Hepatocyte (in vitro differentiated cells): ENCODE data around the gene DLEC1. TPM values are rescaled to one million over a fixed set of nuclear protein-coding genes. Genes with fewer than 3 reads are reported as not detected.

Experiments
- DNase-seq: peaks from one replicate; pipeline ENCODE4 v3.0.0-alpha.2; 2016; ENCODE audit warnings: low spot score
- H2AFZ ChIP-seq: fragments of 200-600 bp; sonication (generic); 2 replicates; pipeline ENCODE4 v1.6.0; 2016; ENCODE audit warnings: antibody characterized with exemption, mild to moderate bottlenecking
- H3K27ac ChIP-seq: fragments of 200-600 bp; sonication (generic); 2 replicates; pipeline ENCODE4 v1.5.1; 2016; ENCODE audit warnings: mild to moderate bottlenecking
- H3K27me3 ChIP-seq: fragments of 200-600 bp; sonication (generic); 2 replicates; pipeline ENCODE4 v1.6.1; 2016
- H3K36me3 ChIP-seq: fragments of 200-600 bp; sonication (generic); replicated peaks from 2 replicates; pipeline ENCODE4 v1.5.1; 2016; ENCODE audit warnings: low read depth; ENCODE audit not compliant: insufficient read depth
- H3K4me1 ChIP-seq: fragments of 200-600 bp; sonication (generic); 2 replicates; pipeline ENCODE4 v1.5.1; 2016; ENCODE audit warnings: mild to moderate bottlenecking, moderate library complexity; ENCODE audit not compliant: insufficient read depth
- H3K4me2 ChIP-seq: fragments of 200-600 bp; sonication (generic); 2 replicates; pipeline ENCODE4 v1.6.0; 2016
- H3K4me3 ChIP-seq: fragments of 200-600 bp; sonication (generic); 2 replicates; pipeline ENCODE4 v1.5.1; 2016; ENCODE audit warnings: mild to moderate bottlenecking
- H3K79me2 ChIP-seq: fragments of 200-600 bp; sonication (generic); 2 replicates; pipeline ENCODE4 v1.6.0; 2017; ENCODE audit warnings: mild to moderate bottlenecking
- H3K9me2 ChIP-seq: fragments of 200-600 bp; sonication (generic); replicated peaks from 2 replicates; pipeline ENCODE4 v1.6.0; 2017; ENCODE audit warnings: mild to moderate bottlenecking; ENCODE audit not compliant: insufficient read depth
- H3K9me3 ChIP-seq: fragments of 200-600 bp; sonication (generic); 2 replicates; pipeline ENCODE4 v1.5.1; 2016; ENCODE audit warnings: low read depth, mild to moderate bottlenecking
- H4K20me1 ChIP-seq: fragments of 200-600 bp; sonication (generic); 2 replicates; pipeline ENCODE4 v1.6.0; 2016; ENCODE audit warnings: mild to moderate bottlenecking; ENCODE audit not compliant: insufficient read depth, poor library complexity, severe bottlenecking
- EZH2 ChIP-seq: fragments of 200-600 bp; sonication (generic); IDR thresholded peaks from 2 replicates; pipeline ENCODE4 v1.6.1; 2016; ENCODE audit warnings: antibody characterized with exemption, mild to moderate bottlenecking, borderline replicate concordance
- EZH2phosphoT487 ChIP-seq: fragments of 200-600 bp; sonication (generic); IDR thresholded peaks from one replicate; pipeline ENCODE4 v1.6.1; 2018; ENCODE audit warnings: antibody characterized with exemption, mild to moderate bottlenecking, low read depth, moderate library complexity; ENCODE audit not compliant: unreplicated experiment, severe bottlenecking
- WGBS: methylation state at CpG from one replicate; pipeline ENCODE4 v1.1.6; 2016; ENCODE audit warnings: low lambda C conversion rate; ENCODE audit errors: missing lambda C conversion rate; 5-methylcytosine and 5-hydroxymethylcytosine counted together
- polyA plus RNA-seq: library from polyadenylated mRNA; unstranded; fragments of >200 nt; fragmentation: Nextera tagmentation; extraction: Ambion mirVana; gene quantifications from 2 replicates; pipeline ENCODE4 v1.2.1, GENCODE V29; 2016
- total RNA-seq: library from RNA; depleted of rRNA; stranded (reverse); fragments of >200 nt; gene quantifications from 2 replicates; pipeline ENCODE4 v1.2.3, GENCODE V29; 2014
- TF ChIP-seq, protein P1 (sequence below): fragments of 200-600 bp; sonication (generic); IDR thresholded peaks from 2 replicates; pipeline ENCODE4 v1.5.1; 2016; ENCODE audit warnings: antibody characterized with exemption, mild to moderate bottlenecking; ENCODE audit not compliant: poor library complexity

The DLEC1 gene
- total and polyA plus RNA-seq, 2 experiments from 2014 or later, result 0.23 to 1.5 TPM

DNA sequence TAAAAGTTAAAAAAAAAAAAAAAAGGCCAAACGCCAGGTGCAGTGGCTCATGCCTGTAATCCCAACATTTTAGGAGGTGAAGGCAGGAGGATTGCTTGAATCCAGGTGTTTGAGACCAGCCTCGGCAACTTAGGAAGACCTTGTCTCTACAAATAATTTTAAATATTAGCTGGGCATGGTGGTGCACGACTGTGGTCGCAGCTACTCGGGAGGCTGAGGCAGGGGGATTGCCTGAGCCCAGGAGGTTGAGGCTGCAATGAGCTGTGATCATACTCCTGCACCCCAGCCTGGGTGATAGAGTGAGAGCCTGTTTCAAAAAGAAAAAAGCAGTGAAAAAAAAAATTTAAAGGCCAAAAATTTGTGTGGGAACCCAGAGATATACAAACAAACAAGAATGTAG, 2.7 kb upstream of the DLEC1 start:
- DNase-seq, result no peak
- Histone ChIP-seq H3K27me3 (peaks cover 4% of the 10 kb centered on the region), H3K9me3 (no peaks in the 10 kb centered on the region), H3K4me3 (no peak overlapping the region), H3K36me3 (no peaks in the 10 kb centered on the region), H3K27ac (no peak overlapping the region), H3K4me2 (no peak overlapping the region), H3K4me1 (peaks cover 9% of the 10 kb centered on the region), H3K9me2 (no peaks in the 10 kb centered on the region), H2AFZ (no peak overlapping the region), H4K20me1 (no peaks in the 10 kb centered on the region), H3K79me2 (no peaks in the 10 kb centered on the region)
- no peak for TF ChIP-seq EZH2phosphoT487
- no peak for TF ChIP-seq EZH2
- TF ChIP-seq, protein P1, sequence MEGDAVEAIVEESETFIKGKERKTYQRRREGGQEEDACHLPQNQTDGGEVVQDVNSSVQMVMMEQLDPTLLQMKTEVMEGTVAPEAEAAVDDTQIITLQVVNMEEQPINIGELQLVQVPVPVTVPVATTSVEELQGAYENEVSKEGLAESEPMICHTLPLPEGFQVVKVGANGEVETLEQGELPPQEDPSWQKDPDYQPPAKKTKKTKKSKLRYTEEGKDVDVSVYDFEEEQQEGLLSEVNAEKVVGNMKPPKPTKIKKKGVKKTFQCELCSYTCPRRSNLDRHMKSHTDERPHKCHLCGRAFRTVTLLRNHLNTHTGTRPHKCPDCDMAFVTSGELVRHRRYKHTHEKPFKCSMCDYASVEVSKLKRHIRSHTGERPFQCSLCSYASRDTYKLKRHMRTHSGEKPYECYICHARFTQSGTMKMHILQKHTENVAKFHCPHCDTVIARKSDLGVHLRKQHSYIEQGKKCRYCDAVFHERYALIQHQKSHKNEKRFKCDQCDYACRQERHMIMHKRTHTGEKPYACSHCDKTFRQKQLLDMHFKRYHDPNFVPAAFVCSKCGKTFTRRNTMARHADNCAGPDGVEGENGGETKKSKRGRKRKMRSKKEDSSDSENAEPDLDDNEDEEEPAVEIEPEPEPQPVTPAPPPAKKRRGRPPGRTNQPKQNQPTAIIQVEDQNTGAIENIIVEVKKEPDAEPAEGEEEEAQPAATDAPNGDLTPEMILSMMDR, result no peak
- WGBS, result 91% methylated on average over 5 of the region's 5 CpGs

DNA sequence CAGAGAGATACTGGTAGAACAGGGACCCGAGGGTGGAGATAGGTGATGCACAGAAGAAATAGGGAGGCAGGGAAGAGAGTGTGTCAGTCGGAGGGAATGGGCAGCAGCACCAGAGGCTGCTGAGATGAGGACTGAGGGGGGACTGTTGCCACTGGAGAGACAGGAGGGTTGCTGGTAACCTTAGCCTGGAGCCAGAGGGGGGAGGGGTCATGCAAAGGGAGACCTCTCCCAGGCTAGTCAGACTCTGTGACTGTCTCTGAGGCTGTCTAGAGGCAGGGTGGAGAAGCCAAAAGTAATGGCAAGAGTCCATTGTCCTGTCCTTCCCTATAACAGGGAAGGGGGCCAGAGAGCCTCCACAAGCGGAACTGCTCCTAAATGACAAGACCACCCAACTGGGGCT, 2.1 kb upstream of the DLEC1 start:
- H2AFZ ChIP-seq, result no peak overlapping the region
- TF ChIP-seq EZH2 (no peak), EZH2phosphoT487 (no peak)
- TF ChIP-seq, protein P1, result no peak
- WGBS, result 88% methylated on average over 3 of the region's 3 CpGs
- peaks cover 4% of the 10 kb centered on the region for H3K27me3 ChIP-seq
- H3K4me2 ChIP-seq, result no peak overlapping the region
- no peak overlapping the region for H3K27ac ChIP-seq
- no peak for DNase-seq
- H3K9me2 ChIP-seq, result no peaks in the 10 kb centered on the region
- no peaks in the 10 kb centered on the region for H3K79me2 ChIP-seq
- H3K9me3 ChIP-seq, result no peaks in the 10 kb centered on the region
- peaks cover 9% of the 10 kb centered on the region for H3K4me1 ChIP-seq
- no peak overlapping the region for H3K4me3 ChIP-seq
- no peaks in the 10 kb centered on the region for H3K36me3 ChIP-seq
- no peaks in the 10 kb centered on the region for H4K20me1 ChIP-seq

DNA sequence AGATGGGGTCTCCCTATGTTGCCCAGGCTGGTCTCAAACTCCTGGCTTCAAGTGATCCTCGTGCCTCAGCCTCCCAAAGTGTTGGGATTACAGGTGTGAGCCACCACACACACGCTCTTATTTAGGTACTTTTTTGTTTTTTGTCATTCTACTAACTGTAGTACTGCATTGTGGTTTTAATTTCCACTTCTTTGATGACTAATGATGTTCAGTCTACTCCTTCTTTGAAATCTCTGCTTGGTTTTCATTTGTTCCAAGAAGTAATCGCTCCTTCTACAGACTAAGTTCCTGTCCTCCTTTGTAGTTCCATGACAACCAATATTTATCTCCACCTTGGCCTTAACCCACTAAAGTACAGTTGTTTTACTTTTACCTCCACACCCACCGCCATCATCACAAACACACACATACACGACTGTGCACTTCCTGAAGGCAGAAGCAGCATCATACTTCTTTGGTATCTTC, 529 bp upstream of the DLEC1 start:
- H3K9me3 ChIP-seq, result no peaks in the 10 kb centered on the region
- H3K4me2 ChIP-seq, result peak overlapping the region; percentile 95
- no peak for DNase-seq
- H3K79me2 ChIP-seq, result no peaks in the 10 kb centered on the region
- 90% methylated on average over 5 of the region's 5 CpGs for WGBS
- no peak overlapping the region for H3K27ac ChIP-seq
- H3K36me3 ChIP-seq, result no peaks in the 10 kb centered on the region
- H3K27me3 ChIP-seq, result peaks cover 4% of the 10 kb centered on the region
- no peaks in the 10 kb centered on the region for H4K20me1 ChIP-seq
- TF ChIP-seq EZH2phosphoT487 (no peak), EZH2 (no peak)
- TF ChIP-seq, protein P1, result no peak
- peaks cover 9% of the 10 kb centered on the region for H3K4me1 ChIP-seq
- H3K4me3 ChIP-seq, result no peak overlapping the region
- H2AFZ ChIP-seq, result peak overlapping the region; percentile 87
- H3K9me2 ChIP-seq, result no peaks in the 10 kb centered on the region

DNA sequence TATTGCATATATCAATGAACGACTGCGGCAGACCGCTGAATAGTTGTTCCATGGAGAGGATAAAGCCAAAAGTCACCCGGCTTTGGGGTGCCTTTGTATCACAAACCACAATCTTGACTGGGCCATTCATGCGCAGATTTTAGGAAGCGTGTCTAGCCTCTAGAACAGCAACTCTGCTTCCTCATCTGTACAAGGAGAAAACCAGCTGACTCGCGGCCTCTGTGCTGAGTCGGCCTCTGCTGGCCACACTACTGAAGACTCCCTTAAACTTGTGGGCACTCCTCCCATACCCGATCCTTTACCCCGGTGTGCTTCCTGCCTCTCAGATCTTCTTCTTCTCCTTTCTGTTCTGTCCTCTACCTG, 872 bp downstream of the DLEC1 start:
- WGBS, result 60% methylated on average over 11 of the region's 11 CpGs
- peak overlapping the region; percentile 95 for H3K4me2 ChIP-seq
- H3K36me3 ChIP-seq, result no peaks in the 10 kb centered on the region
- H3K9me3 ChIP-seq, result no peaks in the 10 kb centered on the region
- DNase-seq, result peak; percentile 37
- no peak overlapping the region for H3K27ac ChIP-seq
- peaks cover 4% of the 10 kb centered on the region for H3K27me3 ChIP-seq
- H3K9me2 ChIP-seq, result no peaks in the 10 kb centered on the region
- TF ChIP-seq, protein P1, result peak; percentile 11
- TF ChIP-seq EZH2phosphoT487, result no peak
- H3K4me3 ChIP-seq, result peak overlapping the region; percentile 21
- H4K20me1 ChIP-seq, result no peaks in the 10 kb centered on the region
- peaks cover 9% of the 10 kb centered on the region for H3K4me1 ChIP-seq
- H3K79me2 ChIP-seq, result no peaks in the 10 kb centered on the region
- H2AFZ ChIP-seq, result peak overlapping the region; percentile 87
